H1 (cell line): Measurements from ENCODE around the gene DCAF4. TPM values are rescaled to one million over a fixed set of nuclear protein-coding genes. Genes with fewer than 3 reads are reported as not detected.
A peak's percentile ranks its signal among the peaks of the same experiment; 100 is the strongest.

Source experiments
- CTCF ChIA-PET: fragments of 300-600 bp; sonication (Branson Sonifier 250); formaldehyde crosslinking; loops from one replicate; lab custom pipeline; 2021; ENCODE audit not compliant: partially characterized antibody; lab: Charles Lee
- POLR2A ChIA-PET: fragments of 300-600 bp; sonication (Branson Sonifier 250); formaldehyde crosslinking; loops from one replicate; lab custom pipeline; 2021; ENCODE audit warnings: inconsistent platforms; ENCODE audit not compliant: partially characterized antibody; lab: Charles Lee
- DNase-seq, 2 experiments: peaks; one replicate each; pipeline versions ENCODE4 v3.0.0 to v3.0.0-alpha.2; 2010 to 2022; ENCODE audit warnings: low spot score in 2 of 2, low read depth in 1 of 2, mixed read lengths in 1 of 2
- FAIRE-seq: peaks from 2 replicates; lab custom pipeline; 2011; peaks lifted over from hg19 to GRCh38; lab: Jason Lieb, UNC
- H2AFZ ChIP-seq: 2 replicates; pipeline ENCODE4 v1.8.1; 2012; ENCODE audit warnings: low read length, inconsistent platforms
- H2AK5ac ChIP-seq: 2 replicates; pipeline ENCODE4 v1.6.1; 2013; ENCODE audit warnings: low read depth, low read length
- H2BK120ac ChIP-seq: replicated peaks from 2 replicates; pipeline ENCODE3; 2013; ENCODE audit warnings: low read depth, low read length, inconsistent platforms
- H2BK12ac ChIP-seq: 2 replicates; pipeline ENCODE4 v1.6.1; 2013; ENCODE audit warnings: low read depth, low read length
- H2BK15ac ChIP-seq: 2 replicates; pipeline ENCODE4 v1.6.1; 2013; ENCODE audit warnings: low read length
- H2BK20ac ChIP-seq: 2 replicates; pipeline ENCODE4 v1.6.1; 2013; ENCODE audit warnings: low read length
- H2BK5ac ChIP-seq: 2 replicates; pipeline ENCODE4 v1.6.1; 2013; ENCODE audit warnings: low read depth, low read length
- H3K14ac ChIP-seq: 2 replicates; pipeline ENCODE4 v1.6.1; 2013; ENCODE audit warnings: inconsistent platforms; ENCODE audit not compliant: insufficient read length
- H3K18ac ChIP-seq: 2 replicates; pipeline ENCODE4 v1.6.1; 2013; ENCODE audit warnings: low read length; ENCODE audit errors: extremely low read depth
- H3K23ac ChIP-seq: 2 replicates; pipeline ENCODE4 v1.6.1; 2013; ENCODE audit warnings: inconsistent platforms; ENCODE audit not compliant: insufficient read length
- H3K23me2 ChIP-seq: 2 replicates; pipeline ENCODE4 v1.6.1; 2013; ENCODE audit warnings: low read depth, low read length
- H3K27ac ChIP-seq: 2 replicates; pipeline ENCODE4 v1.6.1; 2011; ENCODE audit warnings: low read depth, low read length, inconsistent platforms
- H3K27me3 ChIP-seq, 4 experiments: replicated peaks in 1 of 4; 1 replicate in 1 of 4; 2 replicates in 3 of 4; pipeline versions ENCODE4 v1.6.1 to v1.8.1; 2011 to 2013; ENCODE audit warnings: low read length in 3 of 4, mild to moderate bottlenecking in 3 of 4, inconsistent platforms in 2 of 4, mixed read lengths in 2 of 4, moderate library complexity in 1 of 4; ENCODE audit not compliant: control insufficient read depth in 3 of 4, insufficient read depth in 3 of 4; ENCODE audit errors: extremely low read depth in 1 of 4
- H3K36me3 ChIP-seq, 4 experiments: 2 replicates each; pipeline versions ENCODE4 v1.6.1 to v1.8.1; 2011 to 2013; ENCODE audit warnings: mild to moderate bottlenecking in 4 of 4, low read length in 3 of 4, moderate library complexity in 2 of 4, control low read depth in 1 of 4, inconsistent platforms in 1 of 4; ENCODE audit not compliant: insufficient read depth in 4 of 4, control insufficient read depth in 2 of 4
- H3K4ac ChIP-seq: replicated peaks from 2 replicates; pipeline ENCODE3; 2013; ENCODE audit warnings: low read length, low read depth, mixed read lengths, inconsistent platforms; ENCODE audit not compliant: insufficient read length
- H3K4me1 ChIP-seq, 4 experiments: replicated peaks in 1 of 4; 1 replicate in 1 of 4; 2 replicates in 3 of 4; pipeline versions ENCODE4 v1.6.1 to v1.8.1; 2011 to 2013; ENCODE audit warnings: low read length in 3 of 4, inconsistent platforms in 2 of 4, mixed read lengths in 1 of 4; ENCODE audit not compliant: insufficient read depth in 4 of 4, control insufficient read depth in 3 of 4
- H3K4me2 ChIP-seq, 2 experiments: 2 replicates each; pipeline versions ENCODE4 v1.6.1 to v1.8.1; 2011 to 2013; ENCODE audit warnings: low read depth in 2 of 2, low read length in 2 of 2, control low read depth in 1 of 2, inconsistent platforms in 1 of 2, mild to moderate bottlenecking in 1 of 2; ENCODE audit not compliant: insufficient read depth in 1 of 2
- H3K4me3 ChIP-seq, 4 experiments: fragments of 200-600, 300-600 bp in 1 of 4; sonication (generic), shearing (Covaris generic), sonication (Bioruptor Twin) in 1 of 4; 2 replicates each; pipeline versions ENCODE4 v1.5.1 to v1.8.1; 2011 to 2016; ENCODE audit warnings: low read length in 4 of 4, low read depth in 3 of 4, control low read depth in 2 of 4, inconsistent platforms in 2 of 4, mild to moderate bottlenecking in 2 of 4, mixed read lengths in 1 of 4, moderate library complexity in 1 of 4; ENCODE audit not compliant: insufficient read depth in 2 of 4; ENCODE audit errors: extremely low read depth in 1 of 4
- H3K56ac ChIP-seq: replicated peaks from 2 replicates; pipeline ENCODE3; 2013; ENCODE audit warnings: low read depth, mild to moderate bottlenecking, mixed read lengths, low read length, inconsistent platforms; ENCODE audit not compliant: insufficient read length
- H3K79me1 ChIP-seq: 2 replicates; pipeline ENCODE4 v1.6.1; 2013; ENCODE audit warnings: low read depth, low read length, control low read depth
- H3K79me2 ChIP-seq, 2 experiments: 2 replicates each; pipeline versions ENCODE4 v1.6.1 to v1.8.1; 2012 to 2013; ENCODE audit warnings: low read length in 2 of 2, mild to moderate bottlenecking in 2 of 2, inconsistent platforms in 1 of 2; ENCODE audit not compliant: insufficient read depth in 2 of 2, control insufficient read depth in 1 of 2
- H3K9ac ChIP-seq, 4 experiments: replicated peaks in 1 of 4; 1 replicate in 1 of 4; 2 replicates in 3 of 4; pipeline versions ENCODE4 v1.6.1 to v1.8.1; 2011 to 2013; ENCODE audit warnings: low read depth in 3 of 4, low read length in 3 of 4, control low read depth in 2 of 4, mild to moderate bottlenecking in 2 of 4, moderate library complexity in 2 of 4, inconsistent platforms in 1 of 4; ENCODE audit errors: extremely low read depth in 1 of 4
- H3K9me3 ChIP-seq, 2 experiments: 2 replicates each; pipeline versions ENCODE4 v1.6.1 to v1.8.1; 2012 to 2013; ENCODE audit warnings: mild to moderate bottlenecking in 2 of 2, moderate library complexity in 2 of 2, control low read depth in 1 of 2, inconsistent platforms in 1 of 2, low read depth in 1 of 2, low read length in 1 of 2, mixed read lengths in 1 of 2; ENCODE audit not compliant: insufficient read depth in 2 of 2
- H4K20me1 ChIP-seq, 2 experiments: replicated peaks in 1 of 2; 2 replicates each; pipeline versions ENCODE3 to v1.8.1; 2011 to 2013; ENCODE audit warnings: inconsistent platforms in 2 of 2, low read length in 2 of 2, mild to moderate bottlenecking in 1 of 2; ENCODE audit not compliant: insufficient read depth in 2 of 2, control insufficient read depth in 1 of 2
- H4K5ac ChIP-seq: 2 replicates; pipeline ENCODE4 v1.6.1; 2013; ENCODE audit warnings: low read length, low read depth, mixed read lengths, inconsistent platforms; ENCODE audit not compliant: insufficient read length
- H4K8ac ChIP-seq: 2 replicates; pipeline ENCODE4 v1.8.0; 2013; ENCODE audit warnings: mild to moderate bottlenecking, moderate library complexity, low read length, inconsistent platforms; ENCODE audit not compliant: insufficient read depth; ENCODE audit errors: extremely low read depth
- H4K91ac ChIP-seq: replicated peaks from 2 replicates; pipeline ENCODE3; 2013; ENCODE audit warnings: low read length, mixed read lengths, inconsistent platforms; ENCODE audit not compliant: insufficient read length
- RAD21 ChIP-seq, 2 experiments: IDR thresholded peaks in 1 of 2; conservative IDR thresholded peaks in 1 of 2; 2 replicates each; pipeline ENCODE4 v1.6.1; 2011; ENCODE audit warnings: low read depth in 2 of 2, low read length in 2 of 2, improper control_type of control experiment in 1 of 2, inconsistent platforms in 1 of 2, mild to moderate bottlenecking in 1 of 2, moderate library complexity in 1 of 2
- WGBS, 2 experiments: shearing (Covaris generic) in 1 of 2; methylation state at CpG; one replicate each; pipeline versions ENCODE4 v1.1.6 to v1.1.7; 2013 to 2015; ENCODE audit warnings: low lambda C conversion rate in 2 of 2, mixed read lengths in 2 of 2, inconsistent platforms in 1 of 2, low coverage in 1 of 2, missing lambda C conversion rate in 1 of 2; ENCODE audit not compliant: insufficient replicate concordance in 2 of 2, insufficient coverage in 1 of 2, insufficient read length in 1 of 2; ENCODE audit errors: extremely low coverage in 1 of 2, missing lambda C conversion rate in 1 of 2; 5-methylcytosine and 5-hydroxymethylcytosine counted together
- polyA plus RNA-seq, 7 experiments: library from polyadenylated mRNA; depleted of rRNA in 3 of 7; stranded (reverse) in 5 of 7; unstranded in 2 of 7; fragments of >200 nt in 5 of 7; fragments of 200-250 nt in 2 of 7; gene quantifications; 1 replicate in 5 of 7; 2 replicates in 1 of 7; 4 replicates in 1 of 7; pipeline versions ENCODE4 v1.2.1 to v1.2.3, GENCODE V29; 2011 to 2013; ENCODE audit warnings: missing spikeins in 2 of 7, mixed read lengths in 2 of 7
- total RNA-seq: library from RNA; stranded (reverse); fragmentation: NEBNext Ultra II Directional; extraction: Animal tissue kit (Norgen Biotek cat#: 25700); gene quantifications from 2 replicates; pipeline ENCODE4 v1.2.1, GENCODE V29; 2021

Gene DCAF4
- total and polyA plus RNA-seq, 2 of the 8 experiments (the other 6 are each of a cell fraction or from before 2014, with no cell fraction given): 17.0 to 21.1 TPM

DNA sequence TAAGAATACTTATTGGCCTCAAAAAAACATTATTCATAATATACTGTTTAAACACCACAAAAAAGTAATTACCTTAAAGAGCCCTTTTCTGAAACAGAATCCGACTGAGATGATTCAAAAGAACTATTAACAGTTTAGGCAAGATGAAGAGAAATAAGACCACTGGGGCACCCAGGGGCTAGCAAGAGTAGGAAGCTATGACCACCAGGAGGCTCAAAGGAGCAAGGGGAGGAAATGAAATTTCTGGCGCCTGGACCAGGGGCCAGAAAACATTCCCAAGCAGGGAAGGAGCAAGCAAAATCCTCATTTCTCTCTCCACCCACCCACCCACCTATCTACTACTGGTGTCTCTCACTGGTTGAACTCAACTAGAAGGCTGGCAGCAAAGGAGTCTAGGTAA is 6.3 kb upstream of the DCAF4 start:
- H4K5ac ChIP-seq: no peak overlapping the region
- H3K9me3 ChIP-seq: no peaks in the 10 kb centered on the region
- no peak overlapping the region for H4K91ac ChIP-seq
- FAIRE-seq: no peak
- ChIA-PET CTCF (interaction anchor here (1.1 to 3.4 kb wide), 3 partner anchors 16 to 29 kb away, joined by 3 to 16 read pairs (median 14); no protein-coding TSS in a partner anchor), POLR2A (no interaction called here)
- H3K56ac ChIP-seq: no peak overlapping the region
- H3K4me2 ChIP-seq: no peak overlapping the region
- H3K4me3 ChIP-seq: no peak overlapping the region
- H2BK5ac ChIP-seq: no peak overlapping the region
- H4K8ac ChIP-seq: no peak overlapping the region
- H2BK120ac ChIP-seq: no peak overlapping the region
- H3K9ac ChIP-seq: no peak overlapping the region
- no peak for DNase-seq
- H3K79me2 ChIP-seq: no peaks in the 10 kb centered on the region
- H3K18ac ChIP-seq: no peak overlapping the region
- H4K20me1 ChIP-seq: no peaks in the 10 kb centered on the region
- H3K23me2 ChIP-seq: no peaks in the 10 kb centered on the region
- H3K23ac ChIP-seq: no peak overlapping the region
- no peaks in the 10 kb centered on the region for H3K4me1 ChIP-seq
- no peaks in the 10 kb centered on the region for H3K36me3 ChIP-seq
- no peak overlapping the region for H3K27ac ChIP-seq
- 62% methylated on average over 2 of the region's 2 CpGs; no CpG with 5 or more reads in 1 of the 2 experiments for WGBS, 2 experiments
- no peak overlapping the region for H2AFZ ChIP-seq
- no peak overlapping the region for H2BK20ac ChIP-seq
- peaks cover 0 to 3% (median under 1%) of the 10 kb centered on the region in 4 experiments; a peak in 2 of 7 replicates for H3K27me3 ChIP-seq
- no peak overlapping the region for H2BK12ac ChIP-seq
- H2AK5ac ChIP-seq: no peak overlapping the region
- no peak overlapping the region for H3K14ac ChIP-seq
- H3K79me1 ChIP-seq: no peaks in the 10 kb centered on the region
- no peak overlapping the region for H2BK15ac ChIP-seq
- H3K4ac ChIP-seq: no peak overlapping the region
- TF ChIP-seq RAD21 (IDR thresholded peaks at IDR 0.05 in 1 of 2, conservative IDR thresholded peaks at IDR 0.05 in 1 of 2; ENCODE audit: low read depth in 2 of 2, low read length in 2 of 2): peak; percentile 27 to 63; a peak in 3 of 4 replicates
